ENCODE data around the gene CD27. TPM values are rescaled to one million over a fixed set of nuclear protein-coding genes. Genes with fewer than 3 reads are reported as not detected.

CD27 gene
- total RNA-seq, 1 experiment from 2014 or later = 0.28 TPM

- TF ChIP-seq E2F4 (CRISPR knock-in tag; IDR thresholded peaks at IDR 0.05; ENCODE audit: borderline replicate concordance, low read depth) (no peak), USF2 (CRISPR knock-in tag; IDR thresholded peaks at IDR 0.05) (peak; percentile 75), GTF2I (CRISPR knock-in tag; conservative IDR thresholded peaks at IDR 0.05) (no peak), SP1 (CRISPR knock-in tag; conservative IDR thresholded peaks at IDR 0.05) (peak; percentile 52; the same call in 1 of the 2 replicates), ZNF263 (CRISPR knock-in tag; IDR thresholded peaks at IDR 0.05; ENCODE audit: low read depth) (no peak), RELA (CRISPR knock-in tag; IDR thresholded peaks at IDR 0.05; ENCODE audit: borderline replicate concordance) (no peak), ERG (CRISPR knock-in tag; IDR thresholded peaks at IDR 0.05) (no peak), SMAD3 (CRISPR knock-in tag; IDR thresholded peaks at IDR 0.05; ENCODE audit: borderline replicate concordance) (no peak), HMGXB4 (CRISPR knock-in tag; IDR thresholded peaks at IDR 0.05) (no peak), IRF2 (CRISPR knock-in tag; IDR thresholded peaks at IDR 0.05; ENCODE audit: borderline replicate concordance, low read depth) (no peak), CDX4 (CRISPR knock-in tag; IDR thresholded peaks at IDR 0.05; ENCODE audit: borderline replicate concordance) (no peak), ZNF121 (CRISPR knock-in tag; IDR thresholded peaks at IDR 0.05) (no peak), ZBTB21 (CRISPR knock-in tag; IDR thresholded peaks at IDR 0.05; ENCODE audit: borderline replicate concordance) (no peak; the same call in 1 of the 2 replicates), PREB (CRISPR knock-in tag; IDR thresholded peaks at IDR 0.05; ENCODE audit: borderline replicate concordance) (no peak), ARID4B (CRISPR knock-in tag; IDR thresholded peaks at IDR 0.05; ENCODE audit: borderline replicate concordance) (no peak), ETV6 (CRISPR knock-in tag; IDR thresholded peaks at IDR 0.05) (no peak), ZNF512 (CRISPR knock-in tag; IDR thresholded peaks at IDR 0.05; ENCODE audit: borderline replicate concordance) (no peak), PRDM15 (CRISPR knock-in tag; IDR thresholded peaks at IDR 0.05) (peak; percentile 82)
Measured at GRCh38 chr12:6451348-6452244, 6.8 kb downstream of the CD27 start, which contains the start of gene TAPBPL (continued).
